Posterior vena cava (tissue), 2 donors: ENCODE data around the gene GNG12. TPM values are rescaled to one million over a fixed set of nuclear protein-coding genes. Genes with fewer than 3 reads are reported as not detected.
"Not testable (repeated sequence)": the region's sequence is repeated elsewhere in the genome, so short reads cannot be mapped to it uniquely, and the experiment has no call there.

ENCODE experiments used
- DNase-seq: peaks from one replicate; pipeline ENCODE4 v3.0.0-alpha.2; 2020; ENCODE audit warnings: low spot score
- intact Hi-C, 2 donors: fragments of 100-400 bp; cut with DNase I; formaldehyde crosslinking; loops; one replicate each; pipeline versions ENCODE4 v1.14.1 to v1.14.2; 2022 to 2023
- total RNA-seq, 2 donors: library from RNA; stranded (reverse); fragmentation: NEBNext Ultra II Directional; extraction: Animal tissue kit (Norgen Biotek cat#: 25700); gene quantifications; one replicate each; pipeline ENCODE4 v1.2.1, GENCODE V29; 2021
- donor health status: DM: yes; HTN: yes; CAD: no.
- donor health status: DM: yes; HTN: yes; CAD: no.

Gene GNG12
- total RNA-seq, 2 donors from 2014 or later: 165 to 166 TPM

DNA sequence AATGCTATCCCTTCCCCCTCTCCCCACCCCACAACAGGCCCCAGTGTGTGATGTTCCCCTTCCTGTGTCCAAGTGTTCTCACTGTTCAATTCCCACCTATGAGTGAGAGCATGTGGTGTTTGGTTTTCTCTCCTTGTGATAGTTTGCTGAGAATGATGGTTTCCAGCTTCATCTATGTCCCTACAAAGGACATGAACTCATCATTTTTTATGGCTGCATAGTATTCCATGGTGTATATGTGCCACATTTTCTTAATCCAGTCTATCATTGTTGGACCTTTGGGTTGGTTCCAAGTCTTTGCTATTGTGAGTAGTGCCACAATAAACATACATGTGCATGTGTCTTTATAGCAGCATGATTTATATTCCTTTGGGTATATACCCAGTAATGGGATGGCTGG, 168.0 kb downstream of the GNG12 start:
- DNase-seq, intact Hi-C loops: not testable (repeated sequence)

- intact Hi-C loops: no loop called here
- DNase-seq: no peak
Measured at GRCh38 chr1:67664048-67664447, 169.2 kb downstream of the GNG12 start.

DNA sequence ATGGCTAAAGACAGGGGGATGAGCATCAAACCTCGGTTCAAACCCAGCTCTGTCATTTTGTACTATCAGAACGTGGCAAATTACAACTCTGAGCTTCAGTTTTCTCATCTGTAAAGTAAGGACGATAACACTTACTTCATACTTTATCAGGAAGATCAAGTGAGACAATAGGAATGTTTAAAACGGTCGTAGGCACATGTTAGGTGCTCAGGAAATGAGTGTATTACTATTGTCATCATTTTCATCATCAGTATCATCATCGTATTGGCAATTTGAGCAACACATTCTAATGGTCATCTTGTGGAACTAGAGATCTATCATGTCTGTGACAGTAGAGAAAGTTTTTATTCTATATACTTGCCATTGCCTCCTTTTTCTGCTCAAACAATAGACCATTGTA, 170.4 kb downstream of the GNG12 start:
- no peak for DNase-seq
- intact Hi-C loops: no loop called here

GRCh38 chr1:67659229-67659628, 174.0 kb downstream of the GNG12 start:
- no peak for DNase-seq
- intact Hi-C loops: no loop called here

GRCh38 chr1:67657152-67657551, 176.1 kb downstream of the GNG12 start:
- intact Hi-C loops, DNase-seq: not testable (repeated sequence)

DNA sequence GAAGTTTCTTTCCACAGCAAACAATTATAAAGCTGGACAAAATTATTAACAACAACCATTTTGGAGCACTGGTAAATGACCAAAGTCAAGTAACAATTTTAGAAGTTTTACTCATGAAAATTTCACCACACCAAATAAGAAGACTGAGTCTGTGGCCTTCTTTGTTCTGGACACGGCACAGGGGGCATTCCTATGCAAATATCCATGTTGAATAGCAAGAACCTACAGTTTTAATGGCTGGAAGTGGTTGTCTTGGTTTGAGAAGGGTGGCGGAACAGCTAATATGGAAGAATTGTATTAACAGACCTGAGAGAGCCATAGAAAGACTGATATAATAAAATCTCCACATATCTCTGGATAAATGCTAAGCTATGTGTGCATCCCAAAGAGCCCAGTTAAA, 177.7 kb downstream of the GNG12 start:
- no peak for DNase-seq
- intact Hi-C loops: no loop called here

GRCh38 chr1:67653304-67653703, 180.0 kb downstream of the GNG12 start:
- no peak for DNase-seq
- intact Hi-C loops: no loop called here

GRCh38 chr1:67652800-67653199, 180.5 kb downstream of the GNG12 start:
- intact Hi-C loops: no loop called here

More at GRCh38 chr1:67652800-67653199, 180.5 kb downstream of the GNG12 start:
- no peak for DNase-seq

Other genes starting within 250 kb of the GNG12 start
- 10 to 100 TPM; 32.4 to 40.4 TPM for gene GADD45A, start 148.3 kb downstream of the GNG12 start, total RNA-seq
- 1 to 10 TPM; 1.6 to 4.1 TPM for gene DIRAS3, start 217.2 kb upstream of the GNG12 start, total RNA-seq